SIG-M5 treated with dmso at 0.1 percent for 504 hours (cell line): Measurements from ENCODE around the gene CLMN.
A peak's percentile ranks its signal among the peaks of the same experiment; 100 is the strongest.
"Not testable (repeated sequence)": the region's sequence is repeated elsewhere in the genome, so short reads cannot be mapped to it uniquely, and the experiment has no call there.

ENCODE experiments used
- DNase-seq: peaks from one replicate; lab custom pipeline; 2025; ENCODE audit not compliant: unreplicated experiment; lab: John Stamatoyannopoulos, UW

CLMN gene

GRCh38 chr14:95289323-95290010 lies 30.2 kb downstream of the CLMN start:
- DNase-seq, result no peak

GRCh38 chr14:95288672-95289322 lies 30.9 kb downstream of the CLMN start:
- no peak for DNase-seq

- DNase-seq, result no peak
These were observed 32.4 kb downstream of the CLMN start for GRCh38 chr14:95287176-95287754.

GRCh38 chr14:95286645-95287044 lies 33.1 kb downstream of the CLMN start:
- DNase-seq, result no peak

GRCh38 chr14:95285566-95285965 lies 34.1 kb downstream of the CLMN start:
- no peak for DNase-seq

GRCh38 chr14:95283802-95284201 lies 35.9 kb downstream of the CLMN start:
- not testable (repeated sequence) for DNase-seq

- DNase-seq, result not testable (repeated sequence)
These were observed 36.7 kb downstream of the CLMN start for GRCh38 chr14:95282986-95283380.

GRCh38 chr14:95282354-95282985 lies 37.2 kb downstream of the CLMN start:
- DNase-seq, result no peak

- DNase-seq, result no peak
These were observed 38.0 kb downstream of the CLMN start for GRCh38 chr14:95281560-95282176.

GRCh38 chr14:95275494-95275893 lies 44.2 kb downstream of the CLMN start:
- DNase-seq, result no peak

- no peak for DNase-seq
These were observed 44.8 kb downstream of the CLMN start for GRCh38 chr14:95274874-95275273.

- DNase-seq, result no peak
These were observed 45.4 kb downstream of the CLMN start for GRCh38 chr14:95274279-95274678.

- no peak for DNase-seq
These were observed 46.4 kb downstream of the CLMN start for GRCh38 chr14:95273001-95273978.

- no peak for DNase-seq
These were observed 47.7 kb downstream of the CLMN start for GRCh38 chr14:95272057-95272456.

GRCh38 chr14:95270203-95270602 lies 49.5 kb downstream of the CLMN start:
- no peak for DNase-seq

- DNase-seq, result no peak
These were observed 50.2 kb downstream of the CLMN start for GRCh38 chr14:95269493-95269892.

- DNase-seq, result no peak
These were observed 51.4 kb downstream of the CLMN start for GRCh38 chr14:95268350-95268749.

- DNase-seq, result no peak
These were observed 52.4 kb downstream of the CLMN start for GRCh38 chr14:95267306-95267705.

GRCh38 chr14:95265106-95266094 lies 54.3 kb downstream of the CLMN start:
- peak; percentile 93 for DNase-seq
